Tibial nerve (tissue), 4 donors: ENCODE data around the gene WNT7A.

Experiments used
- EP300 ChIP-seq, 2 donors: sonication (generic); formaldehyde crosslinking; IDR thresholded peaks; one replicate each; pipeline ENCODE4 v1.6.1; 2017; ENCODE audit warnings: antibody characterized with exemption in 2 of 2, mild to moderate bottlenecking in 1 of 2
- POLR2A ChIP-seq, 2 donors: fragments of 450-650 bp; IDR thresholded peaks; one replicate each; pipeline ENCODE4 v1.6.1; 2017; ENCODE audit warnings: antibody characterized with exemption in 2 of 2, mild to moderate bottlenecking in 2 of 2, moderate library complexity in 2 of 2
- TF ChIP-seq, protein P1 (sequence below), 5 experiments: fragments of 200-600 bp in 3 of 5; fragments of 450-650 bp in 2 of 5; sonication (generic) in 3 of 5; IDR thresholded peaks; one replicate each; pipeline ENCODE4 v1.5.1; 2016 to 2019; ENCODE audit warnings: antibody characterized with exemption in 5 of 5, mild to moderate bottlenecking in 3 of 5, moderate library complexity in 2 of 5

DNA sequence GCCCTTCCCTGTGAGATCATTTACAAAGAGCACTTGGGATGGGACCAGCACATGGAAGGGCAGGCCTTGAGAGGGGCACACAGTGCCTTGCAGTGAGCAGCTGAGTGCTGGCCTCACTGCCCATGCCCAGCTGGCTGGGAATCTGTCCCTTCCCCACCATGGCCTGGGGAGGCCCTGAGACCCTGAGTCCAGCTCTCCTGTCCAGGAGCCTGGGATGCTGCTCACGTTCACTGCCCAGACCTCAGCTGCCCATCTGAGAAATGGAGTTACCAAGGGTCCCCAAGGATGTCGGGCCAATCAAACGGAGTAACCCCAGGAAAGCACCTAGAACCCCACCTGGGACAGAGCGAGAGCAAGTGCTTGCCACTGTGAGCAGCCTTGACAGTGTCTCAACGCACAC lies 35.6 kb downstream of the WNT7A start:
- no peak for TF ChIP-seq POLR2A (IDR thresholded peaks at IDR 0.05)
- TF ChIP-seq, protein P1, sequence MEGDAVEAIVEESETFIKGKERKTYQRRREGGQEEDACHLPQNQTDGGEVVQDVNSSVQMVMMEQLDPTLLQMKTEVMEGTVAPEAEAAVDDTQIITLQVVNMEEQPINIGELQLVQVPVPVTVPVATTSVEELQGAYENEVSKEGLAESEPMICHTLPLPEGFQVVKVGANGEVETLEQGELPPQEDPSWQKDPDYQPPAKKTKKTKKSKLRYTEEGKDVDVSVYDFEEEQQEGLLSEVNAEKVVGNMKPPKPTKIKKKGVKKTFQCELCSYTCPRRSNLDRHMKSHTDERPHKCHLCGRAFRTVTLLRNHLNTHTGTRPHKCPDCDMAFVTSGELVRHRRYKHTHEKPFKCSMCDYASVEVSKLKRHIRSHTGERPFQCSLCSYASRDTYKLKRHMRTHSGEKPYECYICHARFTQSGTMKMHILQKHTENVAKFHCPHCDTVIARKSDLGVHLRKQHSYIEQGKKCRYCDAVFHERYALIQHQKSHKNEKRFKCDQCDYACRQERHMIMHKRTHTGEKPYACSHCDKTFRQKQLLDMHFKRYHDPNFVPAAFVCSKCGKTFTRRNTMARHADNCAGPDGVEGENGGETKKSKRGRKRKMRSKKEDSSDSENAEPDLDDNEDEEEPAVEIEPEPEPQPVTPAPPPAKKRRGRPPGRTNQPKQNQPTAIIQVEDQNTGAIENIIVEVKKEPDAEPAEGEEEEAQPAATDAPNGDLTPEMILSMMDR (IDR thresholded peaks at IDR 0.05), result no peak
- TF ChIP-seq EP300 (IDR thresholded peaks at IDR 0.05), result no peak
